Urinary bladder (tissue), 4 donors: ENCODE data around the gene HNRNPF. TPM values are rescaled to one million over a fixed set of nuclear protein-coding genes. Genes with fewer than 3 reads are reported as not detected.

Experiments used
- DNase-seq: peaks from one replicate; pipeline ENCODE4 v3.0.0-alpha.2; 2015; ENCODE audit errors: extremely low spot score
- H3K27ac ChIP-seq: one replicate; pipeline ENCODE4 v1.5.1; 2013; ENCODE audit warnings: low read depth, mild to moderate bottlenecking, moderate library complexity
- H3K36me3 ChIP-seq: one replicate; pipeline ENCODE4 v1.6.1; 2013; ENCODE audit warnings: mild to moderate bottlenecking, moderate library complexity; ENCODE audit not compliant: insufficient read depth
- H3K4me1 ChIP-seq: one replicate; pipeline ENCODE4 v1.6.1; 2013; ENCODE audit warnings: mild to moderate bottlenecking, moderate library complexity; ENCODE audit not compliant: insufficient read depth
- H3K4me3 ChIP-seq: one replicate; pipeline ENCODE4 v1.5.1; 2013; ENCODE audit warnings: low read depth, low read length
- WGBS: extraction: QIAGEN DNeasy Blood & Tissue Kit; methylation state at CpG from one replicate; pipeline ENCODE4 v1.1.7; 2013; 5-methylcytosine and 5-hydroxymethylcytosine counted together
- polyA plus RNA-seq: library from polyadenylated mRNA; stranded (reverse); fragments of 200-250 nt; gene quantifications from one replicate; pipeline ENCODE4 v1.2.3, GENCODE V29; 2013
- total RNA-seq: library from RNA; depleted of rRNA; stranded (reverse); fragments of >200 nt; gene quantifications from one replicate; pipeline ENCODE4 v1.2.3, GENCODE V29; 2014
- donor health status: healthy with polysubstance abuse.
- donor health status: healthy.

HNRNPF gene
- total and polyA plus RNA-seq, 2 donors = 119 to 174 TPM

GRCh38 chr10:43371418-43371817, 37.6 kb downstream of the HNRNPF start, which contains the start of gene FXYD4:
TSS of gene FXYD4 (plus strand) at chr10:43371636. CDS start at chr10:43373747, 2,111 bp downstream.
- H3K36me3 ChIP-seq = no peaks in the 10 kb centered on the region
- no peak within 1 kb of the TSS for H3K4me3 ChIP-seq
- peaks cover 1% of the 10 kb centered on the region for H3K4me1 ChIP-seq
- 77% methylated on average over 13 of the region's 13 CpGs for WGBS
- no peak for DNase-seq
- H3K27ac ChIP-seq = no peak within 1 kb of the TSS

- WGBS = 89% methylated on average over 9 of the region's 9 CpGs
Measured at GRCh38 chr10:43370671-43371215, 38.2 kb downstream of the HNRNPF start.

GRCh38 chr10:43369921-43370320, 39.1 kb downstream of the HNRNPF start:
- 83% methylated on average over 4 of the region's 4 CpGs for WGBS
- Histone ChIP-seq H3K27ac (no peak overlapping the region), H3K4me3 (no peak overlapping the region), H3K36me3 (no peaks in the 10 kb centered on the region), H3K4me1 (peaks cover 1% of the 10 kb centered on the region)
- no peak for DNase-seq

More at GRCh38 chr10:43370671-43371215, 38.2 kb downstream of the HNRNPF start:
- H3K27ac ChIP-seq = no peak overlapping the region
- DNase-seq = no peak
- no peak overlapping the region for H3K4me3 ChIP-seq
- H3K4me1 ChIP-seq = peaks cover 1% of the 10 kb centered on the region
- no peaks in the 10 kb centered on the region for H3K36me3 ChIP-seq

- 78% methylated on average over 3 of the region's 3 CpGs for WGBS
- Histone ChIP-seq H3K27ac (no peak overlapping the region), H3K36me3 (no peaks in the 10 kb centered on the region), H3K4me3 (no peak overlapping the region), H3K4me1 (no peaks in the 10 kb centered on the region)
- DNase-seq = no peak
Measured at GRCh38 chr10:43365001-43365400, 44.0 kb downstream of the HNRNPF start.

- Histone ChIP-seq H3K27ac (peak overlapping the region; percentile 48), H3K36me3 (no peaks in the 10 kb centered on the region), H3K4me3 (peak overlapping the region; percentile 32), H3K4me1 (no peaks in the 10 kb centered on the region)
- DNase-seq = peak; percentile 85
- 5% methylated on average over 48 of the region's 48 CpGs for WGBS
Measured at GRCh38 chr10:43362191-43362839, 46.7 kb downstream of the HNRNPF start.

- Histone ChIP-seq H3K4me1 (no peaks in the 10 kb centered on the region), H3K27ac (peak overlapping the region; percentile 44), H3K36me3 (no peaks in the 10 kb centered on the region), H3K4me3 (peak overlapping the region; percentile 32)
- WGBS = 23% methylated on average over 21 of the region's 21 CpGs
- DNase-seq = no peak
Measured at GRCh38 chr10:43361547-43362190, 47.3 kb downstream of the HNRNPF start.

- WGBS = 71% methylated on average over 6 of the region's 6 CpGs
- Histone ChIP-seq H3K4me1 (no peaks in the 10 kb centered on the region), H3K36me3 (no peaks in the 10 kb centered on the region), H3K27ac (no peak overlapping the region), H3K4me3 (no peak overlapping the region)
- DNase-seq = no peak
Measured at GRCh38 chr10:43360086-43360485, 48.9 kb downstream of the HNRNPF start.

GRCh38 chr10:43355749-43356371, 53.1 kb downstream of the HNRNPF start:
- Histone ChIP-seq H3K36me3 (no peaks in the 10 kb centered on the region), H3K4me1 (no peaks in the 10 kb centered on the region), H3K4me3 (no peak overlapping the region), H3K27ac (no peak overlapping the region)
- DNase-seq = no peak
- WGBS = 62% methylated on average over 4 of the region's 4 CpGs

- no peaks in the 10 kb centered on the region for H3K36me3 ChIP-seq
- H3K4me3 ChIP-seq = no peak overlapping the region
- WGBS = 30% methylated on average over 2 of the region's 2 CpGs
- DNase-seq = no peak
- H3K27ac ChIP-seq = no peak overlapping the region
- no peaks in the 10 kb centered on the region for H3K4me1 ChIP-seq
Measured at GRCh38 chr10:43354879-43355380, 54.1 kb downstream of the HNRNPF start.

GRCh38 chr10:43354330-43354635, 54.7 kb downstream of the HNRNPF start:
- Histone ChIP-seq H3K4me3 (no peak overlapping the region), H3K4me1 (no peaks in the 10 kb centered on the region), H3K27ac (peak overlapping the region; percentile 7), H3K36me3 (no peaks in the 10 kb centered on the region)
- no peak for DNase-seq
- 31% methylated on average over 2 of the region's 2 CpGs for WGBS

GRCh38 chr10:43353495-43354329, 55.3 kb downstream of the HNRNPF start:
- Histone ChIP-seq H3K4me3 (no peak overlapping the region), H3K36me3 (no peaks in the 10 kb centered on the region), H3K27ac (no peak overlapping the region), H3K4me1 (no peaks in the 10 kb centered on the region)
- 23% methylated on average over 3 of the region's 3 CpGs for WGBS
- no peak for DNase-seq

GRCh38 chr10:43352951-43353350, 56.0 kb downstream of the HNRNPF start:
- Histone ChIP-seq H3K27ac (no peak overlapping the region), H3K36me3 (no peaks in the 10 kb centered on the region), H3K4me3 (no peak overlapping the region), H3K4me1 (no peaks in the 10 kb centered on the region)
- WGBS = 67% methylated on average over 7 of the region's 7 CpGs
- no peak for DNase-seq

GRCh38 chr10:43351301-43351700, 57.7 kb downstream of the HNRNPF start:
- 69% methylated on average over 14 of the region's 14 CpGs for WGBS
- H3K4me3 ChIP-seq = no peak overlapping the region
- no peaks in the 10 kb centered on the region for H3K36me3 ChIP-seq
- H3K4me1 ChIP-seq = no peaks in the 10 kb centered on the region
- no peak for DNase-seq
- no peak overlapping the region for H3K27ac ChIP-seq
